Measurements from ENCODE around the gene NTF4. TPM values are rescaled to one million over a fixed set of nuclear protein-coding genes. Genes with fewer than 3 reads are reported as not detected.

Gene NTF4
- total RNA-seq, 1 experiment from 2014 or later, result 0.18 TPM

- no peaks in the 10 kb centered on the region for H3K9me2 ChIP-seq (replicated peaks; ENCODE audit: low read length)
- peak; percentile 57 for DNase-seq
- H3K27ac ChIP-seq (ENCODE audit: low read length), result no peak overlapping the region
- H3K9ac ChIP-seq (ENCODE audit: low read length), result no peak overlapping the region
- no TSS peak for BruUV-seq (replicated peaks)
- ATAC-seq, result peak; percentile 53
- H3K79me2 ChIP-seq (ENCODE audit: low read length), result no peaks in the 10 kb centered on the region
- intact Hi-C loops (cut with micrococcal nuclease), result loop anchor here (10.0 kb wide), 1 partner anchor 79 kb away; the partner anchor contains the start of genes GYS1 and RUVBL2
- H3K9me3 ChIP-seq (ENCODE audit: low read length), result no peaks in the 10 kb centered on the region
- CTCF ChIA-PET, result interaction anchor here (0.6 to 1.9 kb wide), 6 partner anchors 16 to 125 kb away, joined by 3 to 7 read pairs (median 4); partner anchors contain the start of gene CGB7
- TF ChIP-seq EZH2phosphoT487 (IDR thresholded peaks at IDR 0.05; ENCODE audit: borderline replicate concordance, low read length) (no peak), CTCF (conservative IDR thresholded peaks at IDR 0.05; ENCODE audit: low read depth, low read length) (peak; percentile 53), EZH2 (IDR thresholded peaks at IDR 0.05; ENCODE audit: low read length, unreplicated experiment) (no peak)
- peak overlapping the region; percentile 67; the same call in 1 of the 2 replicates for H2AFZ ChIP-seq (ENCODE audit: low read length)
- H3K36me3 ChIP-seq (ENCODE audit: low read depth, low read length), result no peaks in the 10 kb centered on the region
- no peaks in the 10 kb centered on the region for H3F3A ChIP-seq (ENCODE audit: low read length, unreplicated experiment)
- H4K20me1 ChIP-seq (ENCODE audit: low read length), result no peaks in the 10 kb centered on the region
- POLR2A ChIA-PET (ENCODE audit: unreplicated experiment), result interaction anchor here (0.6 kb wide), 2 partner anchors 141 to 399 kb away, joined by 6 read pairs; no protein-coding TSS in a partner anchor
- 0 out of 2 replicates have a peak, but pooled peaks cover 7% of the 10 kb centered on the region for H3K27me3 ChIP-seq (ENCODE audit: low read length)
- peak overlapping the region; percentile 53; the same call in 1 of the 2 replicates for H3K4me3 ChIP-seq (ENCODE audit: low read length)
- H3K4me1 ChIP-seq (ENCODE audit: insufficient read depth, low read length), result no peaks in the 10 kb centered on the region
- H3K4me2 ChIP-seq (ENCODE audit: low read length), result peak overlapping the region; percentile 76
Measured at GRCh38 chr19:49073514-49074378, 9.1 kb upstream of the NTF4 start.

GRCh38 chr19:49071860-49072547, 7.4 kb upstream of the NTF4 start:
- no peaks in the 10 kb centered on the region for H3K4me1 ChIP-seq (ENCODE audit: insufficient read depth, low read length)
- no peak for ATAC-seq
- H2AFZ ChIP-seq (ENCODE audit: low read length), result no peak overlapping the region
- intact Hi-C loops (cut with micrococcal nuclease), result loop anchor here (10.0 kb wide), 1 partner anchor 77 kb away; the partner anchor contains the start of genes GYS1 and RUVBL2
- H3K27me3 ChIP-seq (ENCODE audit: low read length), result 0 out of 2 replicates have a peak, but pooled peaks cover 7% of the 10 kb centered on the region
- DNase-seq, result no peak
- no peak for TF ChIP-seq EZH2phosphoT487 (IDR thresholded peaks at IDR 0.05; ENCODE audit: borderline replicate concordance, low read length)
- TF ChIP-seq CTCF (conservative IDR thresholded peaks at IDR 0.05; ENCODE audit: low read depth, low read length), result no peak
- TF ChIP-seq EZH2 (IDR thresholded peaks at IDR 0.05; ENCODE audit: low read length, unreplicated experiment), result no peak
- H3K9me2 ChIP-seq (replicated peaks; ENCODE audit: low read length), result no peaks in the 10 kb centered on the region
- H4K20me1 ChIP-seq (ENCODE audit: low read length), result no peaks in the 10 kb centered on the region
- H3K27ac ChIP-seq (ENCODE audit: low read length), result no peak overlapping the region
- H3K4me2 ChIP-seq (ENCODE audit: low read length), result no peak overlapping the region
- no peak overlapping the region for H3K4me3 ChIP-seq (ENCODE audit: low read length)
- H3K36me3 ChIP-seq (ENCODE audit: low read depth, low read length), result no peaks in the 10 kb centered on the region
- ChIA-PET POLR2A (ENCODE audit: unreplicated experiment) (no interaction called here), CTCF (no interaction called here)
- no peaks in the 10 kb centered on the region for H3K9me3 ChIP-seq (ENCODE audit: low read length)
- H3K79me2 ChIP-seq (ENCODE audit: low read length), result no peaks in the 10 kb centered on the region
- no peaks in the 10 kb centered on the region for H3F3A ChIP-seq (ENCODE audit: low read length, unreplicated experiment)
- no peak overlapping the region for H3K9ac ChIP-seq (ENCODE audit: low read length)
- no TSS peak for BruUV-seq (replicated peaks)

Measured in PC-3 (cell line).